Measurements from ENCODE around the gene SLC4A11. TPM values are rescaled to one million over a fixed set of nuclear protein-coding genes. Genes with fewer than 3 reads are reported as not detected.

The SLC4A11 gene
- total RNA-seq, 1 experiment from 2014 or later, result 1.1 TPM

DNA sequence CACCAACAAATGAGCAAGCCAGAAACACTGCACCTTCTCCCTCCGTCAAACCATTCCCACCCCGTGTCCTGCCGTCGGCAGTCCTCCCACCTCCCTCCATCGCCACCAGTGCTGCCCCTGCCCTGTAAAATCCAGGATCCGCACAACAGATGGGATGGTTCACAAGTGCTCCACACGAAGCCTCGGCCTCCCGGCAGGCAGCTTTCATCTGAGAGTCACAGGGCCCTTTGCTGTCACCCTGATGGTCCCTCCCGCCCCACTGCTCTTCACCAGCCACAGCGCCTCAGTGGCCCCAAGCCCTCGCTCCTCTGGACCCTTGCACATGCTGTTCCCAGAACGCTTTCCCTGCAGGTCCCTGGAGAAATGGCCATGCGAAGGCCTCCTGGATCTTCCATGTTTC, 12.1 kb downstream of the SLC4A11 start:
- no peaks in the 10 kb centered on the region for H3K36me3 ChIP-seq (ENCODE audit: insufficient read depth, low read length, poor library complexity, severe bottlenecking)
- no peaks in the 10 kb centered on the region for H3K27me3 ChIP-seq (replicated peaks; ENCODE audit: insufficient read depth, low read depth, low read length, poor library complexity)
- intact Hi-C loops (cut with micrococcal nuclease; ENCODE audit: unreplicated experiment), result no loop called here
- no peaks in the 10 kb centered on the region for H3K9me3 ChIP-seq (ENCODE audit: low read depth, low read length, poor library complexity, severe bottlenecking)
- TF ChIP-seq, protein P1, sequence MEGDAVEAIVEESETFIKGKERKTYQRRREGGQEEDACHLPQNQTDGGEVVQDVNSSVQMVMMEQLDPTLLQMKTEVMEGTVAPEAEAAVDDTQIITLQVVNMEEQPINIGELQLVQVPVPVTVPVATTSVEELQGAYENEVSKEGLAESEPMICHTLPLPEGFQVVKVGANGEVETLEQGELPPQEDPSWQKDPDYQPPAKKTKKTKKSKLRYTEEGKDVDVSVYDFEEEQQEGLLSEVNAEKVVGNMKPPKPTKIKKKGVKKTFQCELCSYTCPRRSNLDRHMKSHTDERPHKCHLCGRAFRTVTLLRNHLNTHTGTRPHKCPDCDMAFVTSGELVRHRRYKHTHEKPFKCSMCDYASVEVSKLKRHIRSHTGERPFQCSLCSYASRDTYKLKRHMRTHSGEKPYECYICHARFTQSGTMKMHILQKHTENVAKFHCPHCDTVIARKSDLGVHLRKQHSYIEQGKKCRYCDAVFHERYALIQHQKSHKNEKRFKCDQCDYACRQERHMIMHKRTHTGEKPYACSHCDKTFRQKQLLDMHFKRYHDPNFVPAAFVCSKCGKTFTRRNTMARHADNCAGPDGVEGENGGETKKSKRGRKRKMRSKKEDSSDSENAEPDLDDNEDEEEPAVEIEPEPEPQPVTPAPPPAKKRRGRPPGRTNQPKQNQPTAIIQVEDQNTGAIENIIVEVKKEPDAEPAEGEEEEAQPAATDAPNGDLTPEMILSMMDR (conservative IDR thresholded peaks at IDR 0.05; ENCODE audit: low read depth, low read length), result no peak
- TF ChIP-seq EZH2 (IDR thresholded peaks at IDR 0.05; ENCODE audit: borderline replicate concordance, low read depth, low read length, poor library complexity, severe bottlenecking), result no peak
- ChIA-PET POLR2A (ENCODE audit: low non-redundant PET) (no interaction called here), CTCF (no interaction called here)
- H3K4me3 ChIP-seq (ENCODE audit: low read depth, low read length, poor library complexity, severe bottlenecking), result no peak overlapping the region
- BruUV-seq (replicated peaks), result no TSS peak
- no peak for DNase-seq (ENCODE audit: low spot score)
- H3K4me1 ChIP-seq (ENCODE audit: insufficient read depth, low read length, poor library complexity, severe bottlenecking), result no peaks in the 10 kb centered on the region
- H3K27ac ChIP-seq (ENCODE audit: low read depth, low read length, poor library complexity, severe bottlenecking), result no peak overlapping the region

DNA sequence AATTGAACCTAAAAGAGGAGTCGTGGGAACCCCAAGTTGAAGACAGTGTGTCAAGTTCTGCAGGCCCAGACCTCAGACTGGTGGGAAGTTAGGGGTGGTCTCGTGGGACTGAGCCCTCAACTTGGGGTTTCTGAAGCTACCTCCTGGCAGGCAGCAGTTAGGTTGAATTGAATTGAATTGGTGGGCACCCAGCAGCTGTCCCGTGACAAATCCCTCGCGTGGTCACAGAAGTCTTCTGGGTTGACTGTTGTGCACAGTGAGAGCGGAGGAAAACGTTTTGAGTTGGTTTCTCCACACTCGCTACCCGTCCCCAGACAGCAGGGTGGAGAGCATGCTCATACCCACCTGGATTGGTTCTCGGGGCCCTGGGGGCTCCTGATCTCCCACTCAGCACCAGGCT, 12.9 kb downstream of the SLC4A11 start:
- Histone ChIP-seq H3K27me3 (replicated peaks; ENCODE audit: insufficient read depth, low read depth, low read length, poor library complexity) (no peaks in the 10 kb centered on the region), H3K4me1 (ENCODE audit: insufficient read depth, low read length, poor library complexity, severe bottlenecking) (no peaks in the 10 kb centered on the region), H3K36me3 (ENCODE audit: insufficient read depth, low read length, poor library complexity, severe bottlenecking) (peaks cover 4% of the 10 kb centered on the region), H3K4me3 (ENCODE audit: low read depth, low read length, poor library complexity, severe bottlenecking) (no peak overlapping the region), H3K27ac (ENCODE audit: low read depth, low read length, poor library complexity, severe bottlenecking) (no peak overlapping the region), H3K9me3 (ENCODE audit: low read depth, low read length, poor library complexity, severe bottlenecking) (no peaks in the 10 kb centered on the region)
- POLR2A ChIA-PET (ENCODE audit: low non-redundant PET), result no interaction called here
- no peak for DNase-seq (ENCODE audit: low spot score)
- no TSS peak for BruUV-seq (replicated peaks)
- CTCF ChIA-PET, result no interaction called here
- TF ChIP-seq, protein P1 (conservative IDR thresholded peaks at IDR 0.05; ENCODE audit: low read depth, low read length), result no peak
- TF ChIP-seq EZH2 (IDR thresholded peaks at IDR 0.05; ENCODE audit: borderline replicate concordance, low read depth, low read length, poor library complexity, severe bottlenecking), result no peak
- intact Hi-C loops (cut with micrococcal nuclease; ENCODE audit: unreplicated experiment), result no loop called here

DNA sequence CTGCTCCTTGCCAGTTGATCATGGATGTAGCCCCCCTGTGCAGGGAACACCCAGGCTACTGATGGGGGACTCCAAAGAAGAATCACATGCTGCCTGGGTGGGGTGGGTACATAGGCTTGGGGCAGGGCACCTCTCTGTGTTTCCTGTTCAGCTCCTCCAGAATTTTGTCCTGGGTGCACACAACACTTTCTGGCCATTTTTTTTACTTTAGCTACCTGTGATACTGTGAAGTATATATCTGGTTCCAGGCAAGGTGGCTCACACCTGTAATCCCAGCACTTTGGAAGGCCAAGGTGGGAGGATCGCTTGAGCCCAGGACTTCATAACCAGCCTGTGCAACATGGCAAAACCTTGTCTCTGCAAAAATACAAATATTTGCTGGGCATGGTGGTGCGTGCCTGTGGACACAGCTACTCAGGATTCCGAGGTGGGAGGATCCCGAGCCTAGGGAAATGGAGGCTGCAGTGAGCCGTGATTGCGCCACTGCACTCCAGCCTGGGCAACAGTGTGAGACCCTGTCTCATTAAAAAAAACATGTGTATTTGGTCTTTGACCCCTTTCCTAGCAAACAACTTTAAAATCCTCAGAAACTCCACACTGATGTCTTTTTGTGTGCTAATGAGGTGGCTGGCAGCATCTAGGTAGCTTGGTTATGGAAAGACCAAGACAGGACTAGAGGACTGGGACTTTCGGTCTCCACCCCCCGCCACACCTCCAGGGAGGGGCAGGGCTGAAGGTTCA, 14.1 kb downstream of the SLC4A11 start:
- ChIA-PET POLR2A (ENCODE audit: low non-redundant PET) (no interaction called here), CTCF (no interaction called here)
- no peaks in the 10 kb centered on the region for H3K27me3 ChIP-seq (replicated peaks; ENCODE audit: insufficient read depth, low read depth, low read length, poor library complexity)
- no peaks in the 10 kb centered on the region for H3K9me3 ChIP-seq (ENCODE audit: low read depth, low read length, poor library complexity, severe bottlenecking)
- BruUV-seq (replicated peaks), result no TSS peak
- no peak for TF ChIP-seq EZH2 (IDR thresholded peaks at IDR 0.05; ENCODE audit: borderline replicate concordance, low read depth, low read length, poor library complexity, severe bottlenecking)
- TF ChIP-seq, protein P1 (conservative IDR thresholded peaks at IDR 0.05; ENCODE audit: low read depth, low read length), result no peak
- peaks cover 13% of the 10 kb centered on the region for H3K36me3 ChIP-seq (ENCODE audit: insufficient read depth, low read length, poor library complexity, severe bottlenecking)
- H3K4me3 ChIP-seq (ENCODE audit: low read depth, low read length, poor library complexity, severe bottlenecking), result no peak overlapping the region
- no peak for DNase-seq (ENCODE audit: low spot score)
- no peak overlapping the region for H3K27ac ChIP-seq (ENCODE audit: low read depth, low read length, poor library complexity, severe bottlenecking)
- H3K4me1 ChIP-seq (ENCODE audit: insufficient read depth, low read length, poor library complexity, severe bottlenecking), result no peaks in the 10 kb centered on the region
- intact Hi-C loops (cut with micrococcal nuclease; ENCODE audit: unreplicated experiment), result no loop called here

Measured in A673 (cell line).